Islet precursor cell (in vitro differentiated cells): Measurements from ENCODE around the gene PTRHD1.

Experiments
- DNase-seq: peaks from one replicate; pipeline ENCODE4 v3.0.0-alpha.2; 2018

Gene PTRHD1

DNA sequence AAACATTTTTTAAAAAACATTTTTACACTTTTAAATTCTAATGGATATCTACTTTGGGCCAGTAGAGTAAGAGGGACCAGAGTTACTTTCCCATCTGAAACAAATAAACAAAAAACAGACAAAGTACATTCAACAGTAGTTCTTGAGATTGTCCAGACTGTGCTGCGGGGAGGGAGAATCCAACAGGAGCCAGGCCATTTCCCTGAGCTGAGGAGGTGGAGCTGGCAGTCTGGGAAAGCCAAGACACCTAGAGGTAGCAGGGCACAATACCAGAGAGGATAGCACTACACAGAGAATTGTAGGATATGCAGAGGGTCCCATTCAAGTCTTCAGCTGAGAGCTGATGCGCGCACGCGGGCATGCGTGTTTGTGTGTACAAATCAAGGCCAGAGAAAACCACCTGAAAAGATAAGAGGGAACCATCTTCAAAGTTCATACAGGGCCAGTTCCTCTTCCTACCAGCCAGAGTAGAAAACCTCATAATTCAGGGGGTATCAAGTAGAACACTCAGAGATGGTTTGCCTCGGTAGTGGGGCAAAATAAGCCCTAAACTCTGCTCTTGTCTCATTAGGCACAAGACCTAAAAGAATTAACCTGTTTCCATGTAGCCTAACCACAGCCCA is 44.0 kb downstream of the PTRHD1 start:
- DNase-seq: peak; percentile 80

DNA sequence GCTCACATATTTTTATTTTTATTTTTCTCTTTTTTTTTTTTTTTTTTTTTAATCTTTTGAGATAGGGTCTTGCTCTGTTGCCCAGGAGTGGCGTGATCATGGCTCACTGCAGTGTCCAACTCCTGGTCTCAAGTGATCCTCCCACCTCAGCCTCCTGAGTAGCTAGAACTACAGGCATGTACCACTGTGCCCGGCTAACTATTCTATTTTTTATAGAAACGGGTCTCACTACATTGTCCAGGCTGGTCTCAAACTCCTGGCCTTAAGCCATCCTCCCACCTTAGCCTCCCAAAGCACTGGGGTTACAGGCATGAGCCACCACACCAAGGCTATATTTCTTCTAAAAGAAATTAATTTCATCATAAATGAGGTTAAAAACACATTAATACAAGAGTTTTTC is 45.9 kb downstream of the PTRHD1 start:
- DNase-seq: no peak

- DNase-seq: no peak
Observed at GRCh38 chr2:24745825-24746224, 47.4 kb downstream of the PTRHD1 start.

GRCh38 chr2:24744356-24744755 is 48.8 kb downstream of the PTRHD1 start:
- DNase-seq: no peak

GRCh38 chr2:24743924-24744323 is 49.3 kb downstream of the PTRHD1 start:
- no peak for DNase-seq

DNA sequence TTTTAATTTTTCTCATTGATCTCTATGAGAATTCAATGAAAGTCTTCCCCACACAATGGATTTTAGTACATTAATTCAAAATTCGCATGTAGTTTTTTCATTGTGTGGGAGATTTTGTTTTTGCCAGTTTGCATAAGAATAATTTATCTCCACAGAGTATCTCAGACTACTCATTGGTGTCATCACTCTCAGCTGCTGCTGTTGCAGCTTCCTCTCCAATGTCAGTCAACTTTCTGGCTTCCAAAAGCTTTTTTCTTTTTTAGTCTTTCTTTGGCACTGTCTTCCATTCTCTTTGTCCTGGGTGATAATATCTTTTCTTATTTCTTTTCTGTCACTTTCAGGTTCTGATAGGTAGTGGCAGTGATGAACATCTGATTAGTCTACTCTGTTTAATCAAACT is 50.5 kb downstream of the PTRHD1 start:
- no peak for DNase-seq

- DNase-seq: no peak
Observed at GRCh38 chr2:24740142-24740541, 53.0 kb downstream of the PTRHD1 start.
